ENCODE data around the gene LKAAEAR1. TPM values are rescaled to one million over a fixed set of nuclear protein-coding genes. Genes with fewer than 3 reads are reported as not detected.

Gene LKAAEAR1
- total RNA-seq, 6 experiments from 2014 or later = not detected

GRCh38 chr20:64111841-64112641 is 27.8 kb upstream of the LKAAEAR1 start:
- Histone ChIP-seq H3K27ac (no peak overlapping the region), H3K36me3 (no peaks in the 10 kb centered on the region), H3K27me3 (no peaks in the 10 kb centered on the region), H3K4me3 (no peak overlapping the region), H3K9me3 (no peaks in the 10 kb centered on the region), H3K4me1 (no peaks in the 10 kb centered on the region)
- intact Hi-C loops (cut with DNase I) = no loop called here
- TF ChIP-seq, protein P1, sequence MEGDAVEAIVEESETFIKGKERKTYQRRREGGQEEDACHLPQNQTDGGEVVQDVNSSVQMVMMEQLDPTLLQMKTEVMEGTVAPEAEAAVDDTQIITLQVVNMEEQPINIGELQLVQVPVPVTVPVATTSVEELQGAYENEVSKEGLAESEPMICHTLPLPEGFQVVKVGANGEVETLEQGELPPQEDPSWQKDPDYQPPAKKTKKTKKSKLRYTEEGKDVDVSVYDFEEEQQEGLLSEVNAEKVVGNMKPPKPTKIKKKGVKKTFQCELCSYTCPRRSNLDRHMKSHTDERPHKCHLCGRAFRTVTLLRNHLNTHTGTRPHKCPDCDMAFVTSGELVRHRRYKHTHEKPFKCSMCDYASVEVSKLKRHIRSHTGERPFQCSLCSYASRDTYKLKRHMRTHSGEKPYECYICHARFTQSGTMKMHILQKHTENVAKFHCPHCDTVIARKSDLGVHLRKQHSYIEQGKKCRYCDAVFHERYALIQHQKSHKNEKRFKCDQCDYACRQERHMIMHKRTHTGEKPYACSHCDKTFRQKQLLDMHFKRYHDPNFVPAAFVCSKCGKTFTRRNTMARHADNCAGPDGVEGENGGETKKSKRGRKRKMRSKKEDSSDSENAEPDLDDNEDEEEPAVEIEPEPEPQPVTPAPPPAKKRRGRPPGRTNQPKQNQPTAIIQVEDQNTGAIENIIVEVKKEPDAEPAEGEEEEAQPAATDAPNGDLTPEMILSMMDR (IDR thresholded peaks at IDR 0.05) = no peak
- no peak for TF ChIP-seq POLR2A (IDR thresholded peaks at IDR 0.05)
- 24% methylated on average over 3 of the region's 19 CpGs for WGBS (ENCODE audit: insufficient coverage, low coverage, low lambda C conversion rate, missing lambda C conversion rate)
- ATAC-seq (no peak), DNase-seq (peak in 1 of 3 donors; percentile 40)

GRCh38 chr20:64110411-64111068 is 26.3 kb upstream of the LKAAEAR1 start:
- H3K9me3 ChIP-seq = no peaks in the 10 kb centered on the region
- intact Hi-C loops (cut with DNase I) = no loop called here
- H3K27me3 ChIP-seq = no peaks in the 10 kb centered on the region
- no peaks in the 10 kb centered on the region for H3K36me3 ChIP-seq
- H3K4me1 ChIP-seq = no peaks in the 10 kb centered on the region
- DNase-seq (peak in 2 of 3 donors; percentile 40 to 45), ATAC-seq (peak in 1 of 4 donors; percentile 57)
- 100% methylated on average over 1 of the region's 10 CpGs for WGBS (ENCODE audit: insufficient coverage, low coverage, low lambda C conversion rate, missing lambda C conversion rate)
- TF ChIP-seq, protein P1 (IDR thresholded peaks at IDR 0.05) = no peak
- no peak for TF ChIP-seq POLR2A (IDR thresholded peaks at IDR 0.05)
- no peak overlapping the region for H3K4me3 ChIP-seq
- no peak overlapping the region for H3K27ac ChIP-seq

DNA sequence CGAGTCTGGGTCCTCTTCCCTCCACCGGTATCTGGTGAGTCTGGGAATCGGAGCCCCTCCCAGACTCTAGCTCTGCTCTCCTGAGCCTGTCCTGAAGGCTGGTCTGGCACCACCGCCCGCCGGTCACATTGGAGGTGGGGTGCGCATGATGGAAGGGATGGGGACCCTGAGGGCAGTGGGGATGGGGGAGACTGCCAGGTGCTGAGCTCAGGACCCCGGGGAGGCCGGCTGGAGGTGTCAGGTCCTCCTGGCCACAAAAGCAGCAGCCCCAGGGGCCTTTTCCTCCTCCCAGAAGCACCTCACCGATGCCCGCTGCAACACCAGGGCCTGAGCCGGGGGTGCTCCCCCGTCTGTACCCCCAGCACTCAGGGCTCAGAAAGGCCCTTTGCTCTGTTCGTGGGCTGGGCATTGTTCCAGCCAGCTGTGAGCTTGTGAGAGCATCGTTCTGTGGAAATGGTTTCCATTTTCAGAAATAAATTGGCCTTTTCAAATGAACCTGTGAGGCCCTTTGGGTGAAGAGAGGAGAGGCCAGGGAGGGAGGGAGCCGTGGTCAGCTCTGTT is 25.7 kb upstream of the LKAAEAR1 start:
- H3K36me3 ChIP-seq = no peaks in the 10 kb centered on the region
- intact Hi-C loops (cut with DNase I) = no loop called here
- H3K4me1 ChIP-seq = no peaks in the 10 kb centered on the region
- DNase-seq (peak in 1 of 3 donors; percentile 31), ATAC-seq (no peak)
- no peaks in the 10 kb centered on the region for H3K9me3 ChIP-seq
- no peak overlapping the region for H3K27ac ChIP-seq
- no peak overlapping the region for H3K4me3 ChIP-seq
- TF ChIP-seq POLR2A (IDR thresholded peaks at IDR 0.05) = no peak
- TF ChIP-seq, protein P1 (IDR thresholded peaks at IDR 0.05) = no peak
- 80% methylated on average over 1 of the region's 16 CpGs for WGBS (ENCODE audit: insufficient coverage, low coverage, low lambda C conversion rate, missing lambda C conversion rate)
- H3K27me3 ChIP-seq = no peaks in the 10 kb centered on the region

DNA sequence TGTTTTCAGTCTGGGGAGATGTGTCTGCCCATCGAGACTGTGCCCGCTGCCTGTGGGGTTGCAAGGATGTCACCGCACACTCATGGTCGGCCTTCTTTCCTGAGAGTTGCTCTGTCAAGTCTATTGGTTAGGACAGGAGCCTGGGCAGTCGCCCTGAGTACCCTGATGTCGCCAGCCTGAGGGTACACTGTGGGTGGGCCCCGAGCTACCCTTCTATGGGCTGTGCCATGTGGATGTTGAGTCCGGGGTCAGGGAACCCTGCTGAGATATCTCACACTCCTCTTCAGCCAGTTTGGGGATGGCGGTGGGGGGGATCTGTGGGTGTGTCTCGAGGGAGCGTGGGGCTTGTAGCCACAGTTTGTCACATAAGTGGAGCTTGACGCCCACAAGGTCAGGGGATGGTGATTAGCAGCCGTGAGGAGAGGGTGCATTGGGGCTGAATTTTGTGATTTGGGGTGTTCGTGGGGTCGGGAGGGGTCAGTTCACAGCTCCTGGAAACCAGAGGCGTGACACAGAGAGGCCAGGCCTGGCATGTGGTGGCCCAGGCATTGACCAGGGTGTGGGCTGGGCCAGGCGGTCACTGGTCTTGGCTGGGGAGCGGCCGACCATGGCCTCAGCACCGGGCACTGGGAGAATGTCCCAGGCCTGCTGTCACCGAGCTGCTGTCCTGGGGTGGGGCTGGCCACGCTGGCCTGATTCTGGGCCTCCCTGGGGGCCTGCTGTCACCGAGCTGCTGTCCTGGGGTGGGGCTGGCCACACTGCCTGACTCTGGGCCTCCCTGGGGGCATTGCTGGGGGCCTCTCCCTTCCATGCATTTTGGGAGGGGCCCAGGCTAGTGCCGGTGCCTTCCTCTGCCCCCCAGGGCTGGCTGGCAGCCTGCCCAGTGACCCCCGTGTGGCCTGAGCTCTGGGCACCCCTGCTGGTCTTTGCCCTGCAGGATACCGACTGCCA is 24.8 kb upstream of the LKAAEAR1 start:
- 40% methylated on average over 1 of the region's 26 CpGs for WGBS (ENCODE audit: insufficient coverage, low coverage, low lambda C conversion rate, missing lambda C conversion rate)
- no peak for ATAC-seq
- intact Hi-C loops (cut with DNase I) = no loop called here

More for the DNA sequence above, 24.8 kb upstream of the LKAAEAR1 start:
- no peaks in the 10 kb centered on the region for H3K9me3 ChIP-seq
- H3K27me3 ChIP-seq = no peaks in the 10 kb centered on the region
- DNase-seq = peak in 2 of 3 donors; percentile 41 to 47
- H3K4me3 ChIP-seq = no peak overlapping the region
- H3K4me1 ChIP-seq = no peaks in the 10 kb centered on the region
- H3K27ac ChIP-seq = no peak overlapping the region
- no peaks in the 10 kb centered on the region for H3K36me3 ChIP-seq
- TF ChIP-seq POLR2A (IDR thresholded peaks at IDR 0.05) = no peak
- TF ChIP-seq, protein P1 (IDR thresholded peaks at IDR 0.05) = no peak
